HEK293 (cell line): ENCODE measurements around the gene SAMD11.

Source experiments
- CTCF ChIA-PET: fragments of 350-600 bp; formaldehyde crosslinking; extraction: SDS; loops from one replicate; lab custom pipeline; 2021; ENCODE audit warnings: antibody characterized with exemption; lab: Yijun Ruan, JAX
- POLR2A ChIA-PET: fragments of 300-600 bp; formaldehyde crosslinking; extraction: SDS; loops from one replicate; lab custom pipeline; 2020; ENCODE audit warnings: antibody characterized with exemption, inconsistent platforms; lab: Yijun Ruan, JAX
- H3K27ac ChIP-seq: fragments of 200-500 bp; sonication (Bioruptor generic); 2 replicates; pipeline ENCODE4 v1.5.1; 2014; ENCODE audit warnings: low read depth, low read length, control low read depth, inconsistent platforms; ENCODE audit errors: extremely low read depth
- H3K36me3 ChIP-seq, 2 experiments: fragments of 200-500 bp in 1 of 2; sonication (Bioruptor generic) in 1 of 2; 1 replicate in 1 of 2; 2 replicates in 1 of 2; pipeline ENCODE4 v1.5.1; 2014 to 2017; ENCODE audit warnings: inconsistent platforms in 2 of 2, low read length in 2 of 2; ENCODE audit not compliant: control insufficient read depth in 2 of 2, insufficient read depth in 1 of 2
- H3K4me1 ChIP-seq: fragments of 200-500 bp; sonication (Bioruptor generic); 2 replicates; pipeline ENCODE4 v1.5.1; 2014; ENCODE audit warnings: mild to moderate bottlenecking, low read length, inconsistent platforms; ENCODE audit not compliant: control insufficient read depth, insufficient read depth
- H3K4me3 ChIP-seq: 2 replicates; pipeline ENCODE4 v1.5.1; 2011; ENCODE audit warnings: low read depth, mild to moderate bottlenecking, control low read depth, low read length, moderate library complexity
- H3K9me3 ChIP-seq: fragments of 200-500 bp; sonication (Bioruptor generic); 2 replicates; pipeline ENCODE4 v1.5.1; 2014; ENCODE audit warnings: low read depth, low read length, inconsistent platforms; ENCODE audit not compliant: control insufficient read depth, insufficient read depth
- GLIS2 ChIP-seq: fragments of 450-650 bp; formaldehyde crosslinking; IDR thresholded peaks from 2 replicates; pipeline ENCODE4 v1.5.1; 2016; ENCODE audit warnings: missing biosample characterization, missing genetic modification characterization
- KLF8 ChIP-seq: fragments of 450-650 bp; formaldehyde crosslinking; IDR thresholded peaks from 2 replicates; pipeline ENCODE4 v1.5.1; 2016; ENCODE audit warnings: missing biosample characterization, missing genetic modification characterization
- OVOL3 ChIP-seq: fragments of 450-650 bp; formaldehyde crosslinking; IDR thresholded peaks from 2 replicates; pipeline ENCODE4 v1.5.1; 2016; ENCODE audit warnings: missing biosample characterization, missing genetic modification characterization
- PRDM10 ChIP-seq: fragments of 450-650 bp; formaldehyde crosslinking; IDR thresholded peaks from 2 replicates; pipeline ENCODE4 v1.5.1; 2016; ENCODE audit warnings: missing biosample characterization, missing genetic modification characterization
- REPIN1 ChIP-seq: fragments of 450-650 bp; formaldehyde crosslinking; IDR thresholded peaks from 2 replicates; pipeline ENCODE4 v1.5.1; 2017; ENCODE audit warnings: missing biosample characterization, missing genetic modification characterization, low read depth
- ZBTB10 ChIP-seq: fragments of 450-650 bp; formaldehyde crosslinking; IDR thresholded peaks from 2 replicates; pipeline ENCODE4 v1.5.1; 2016; ENCODE audit warnings: missing biosample characterization, missing genetic modification characterization
- ZBTB49 ChIP-seq: fragments of 450-650 bp; formaldehyde crosslinking; IDR thresholded peaks from 2 replicates; pipeline ENCODE4 v1.5.1; 2016; ENCODE audit warnings: missing biosample characterization, missing genetic modification characterization, low read depth
- ZFHX2 ChIP-seq: fragments of 450-650 bp; formaldehyde crosslinking; conservative IDR thresholded peaks from 2 replicates; pipeline ENCODE4 v1.5.1; 2016; ENCODE audit warnings: missing biosample characterization, missing genetic modification characterization
- ZNF114 ChIP-seq: fragments of 450-650 bp; formaldehyde crosslinking; IDR thresholded peaks from 2 replicates; pipeline ENCODE4 v1.5.0; 2017; ENCODE audit warnings: missing biosample characterization, missing genetic modification characterization
- ZNF157 ChIP-seq: fragments of 450-650 bp; formaldehyde crosslinking; IDR thresholded peaks from 2 replicates; pipeline ENCODE4 v1.5.1; 2016; ENCODE audit warnings: missing biosample characterization, missing genetic modification characterization
- ZNF211 ChIP-seq: fragments of 450-650 bp; formaldehyde crosslinking; IDR thresholded peaks from 2 replicates; pipeline ENCODE4 v1.5.1; 2016; ENCODE audit warnings: low read depth, missing biosample characterization, missing genetic modification characterization
- ZNF362 ChIP-seq: fragments of 450-650 bp; formaldehyde crosslinking; IDR thresholded peaks from 2 replicates; pipeline ENCODE4 v1.5.1; 2016; ENCODE audit warnings: missing biosample characterization, missing genetic modification characterization
- ZNF585B ChIP-seq: fragments of 450-650 bp; formaldehyde crosslinking; IDR thresholded peaks from 2 replicates; pipeline ENCODE4 v1.5.1; 2016; ENCODE audit warnings: missing biosample characterization, missing genetic modification characterization
- ZNF600 ChIP-seq: fragments of 450-650 bp; formaldehyde crosslinking; IDR thresholded peaks from 2 replicates; pipeline ENCODE4 v1.5.1; 2016; ENCODE audit warnings: missing biosample characterization, missing genetic modification characterization
- ZNF692 ChIP-seq: fragments of 450-650 bp; formaldehyde crosslinking; IDR thresholded peaks from 2 replicates; pipeline ENCODE4 v1.5.1; 2016; ENCODE audit warnings: missing biosample characterization, missing genetic modification characterization
- ZNF707 ChIP-seq: fragments of 450-650 bp; formaldehyde crosslinking; IDR thresholded peaks from 2 replicates; pipeline ENCODE4 v1.5.1; 2016; ENCODE audit warnings: missing biosample characterization, missing genetic modification characterization
- ZNF837 ChIP-seq: fragments of 450-650 bp; formaldehyde crosslinking; IDR thresholded peaks from 2 replicates; pipeline ENCODE4 v1.5.1; 2016; ENCODE audit warnings: missing biosample characterization, missing genetic modification characterization
- ZSCAN5A ChIP-seq: fragments of 450-650 bp; formaldehyde crosslinking; IDR thresholded peaks from 2 replicates; pipeline ENCODE4 v1.5.1; 2016; ENCODE audit warnings: missing biosample characterization, missing genetic modification characterization
- ZXDB ChIP-seq: fragments of 450-650 bp; formaldehyde crosslinking; IDR thresholded peaks from 2 replicates; pipeline ENCODE4 v1.5.1; 2016; ENCODE audit warnings: missing biosample characterization, missing genetic modification characterization

Gene SAMD11

GRCh38 chr1:963746-964525 is 40.2 kb downstream of the SAMD11 start:
- H3K4me1 ChIP-seq, result peaks cover 5% of the 10 kb centered on the region
- ChIA-PET CTCF (no interaction called here), POLR2A (interaction anchor here (0.6 to 2.3 kb wide), 2 partner anchors 12 to 209 kb away, joined by 4 to 5 read pairs; no protein-coding TSS in a partner anchor)
- no peak overlapping the region for H3K27ac ChIP-seq
- H3K4me3 ChIP-seq, result no peak overlapping the region
- H3K36me3 ChIP-seq, result peaks cover 0 to 38% of the 10 kb centered on the region in 2 experiments; a peak in 1 of 3 replicates
- 0 out of 2 replicates have a peak, but pooled peaks have one; percentile 43 for TF ChIP-seq GLIS2
- TF ChIP-seq PRDM10 (tag by site-specific recombination), result no peak
- no peak for TF ChIP-seq ZBTB49
- TF ChIP-seq ZNF600 (tag by site-specific recombination), result 0 out of 2 replicates have a peak, but pooled peaks have one; percentile 22
- no peak for TF ChIP-seq REPIN1 (tag by site-specific recombination)
- no peaks in the 10 kb centered on the region for H3K9me3 ChIP-seq

- H3K36me3 ChIP-seq, result peaks cover 0 to 38% of the 10 kb centered on the region in 2 experiments; a peak in 1 of 3 replicates
- POLR2A ChIA-PET, result interaction anchor here (0.7 kb wide), 1 partner anchor 8 kb away, joined by 3 read pairs; no protein-coding TSS in a partner anchor
- no peaks in the 10 kb centered on the region for H3K9me3 ChIP-seq
- peaks cover 5% of the 10 kb centered on the region for H3K4me1 ChIP-seq
- no peak overlapping the region for H3K27ac ChIP-seq
- no peak overlapping the region for H3K4me3 ChIP-seq
- CTCF ChIA-PET, result interaction anchor here (1.0 to 1.4 kb wide), 2 partner anchors 19 to 37 kb away, joined by 3 to 9 read pairs; no protein-coding TSS in a partner anchor
- TF ChIP-seq ZNF585B (tag by site-specific recombination) (no peak), ZFHX2 (tag by site-specific recombination) (0 out of 2 replicates have a peak, but pooled peaks have one; percentile 34), ZNF157 (no peak), ZBTB10 (tag by site-specific recombination) (no peak), ZNF362 (no peak), ZNF707 (tag by site-specific recombination) (no peak), OVOL3 (tag by site-specific recombination) (no peak), ZNF114 (tag by site-specific recombination) (no peak), ZNF211 (tag by site-specific recombination) (no peak), ZSCAN5A (tag by site-specific recombination) (no peak), ZXDB (tag by site-specific recombination) (no peak), ZNF837 (tag by site-specific recombination) (no peak), KLF8 (tag by site-specific recombination) (peak; percentile 24; the same call in 1 of the 2 replicates), ZNF692 (tag by site-specific recombination) (no peak)
These were observed 41.2 kb downstream of the SAMD11 start for GRCh38 chr1:964691-965525.
